Neuron (in vitro differentiated cells): Measurements from ENCODE around the gene ASIC1.

Experiments
- H2AFZ ChIP-seq: one replicate; pipeline ENCODE4 v1.6.1; 2013; ENCODE audit warnings: low read depth, mild to moderate bottlenecking, inconsistent platforms, low read length, moderate library complexity
- H3K27me3 ChIP-seq: one replicate; pipeline ENCODE4 v1.6.1; 2013; ENCODE audit warnings: low read length; ENCODE audit not compliant: insufficient read depth
- H3K36me3 ChIP-seq: one replicate; pipeline ENCODE4 v1.6.1; 2013; ENCODE audit warnings: low read length; ENCODE audit not compliant: insufficient read depth
- H3K4me1 ChIP-seq: one replicate; pipeline ENCODE4 v1.6.1; 2013; ENCODE audit warnings: low read length; ENCODE audit not compliant: insufficient read depth
- H3K4me3 ChIP-seq: 2 replicates; pipeline ENCODE4 v1.5.1; 2013; ENCODE audit warnings: mild to moderate bottlenecking, low read length, moderate library complexity
- H3K9me3 ChIP-seq: one replicate; pipeline ENCODE4 v1.6.1; 2013; ENCODE audit warnings: low read length

The ASIC1 gene

GRCh38 chr12:50058743-50059312, 1.4 kb downstream of the ASIC1 start:
- Histone ChIP-seq H3K4me1 (peaks cover 11% of the 10 kb centered on the region), H2AFZ (no peak overlapping the region), H3K4me3 (no peak overlapping the region), H3K9me3 (no peaks in the 10 kb centered on the region), H3K36me3 (peaks cover 6% of the 10 kb centered on the region), H3K27me3 (peaks cover 1% of the 10 kb centered on the region)

DNA sequence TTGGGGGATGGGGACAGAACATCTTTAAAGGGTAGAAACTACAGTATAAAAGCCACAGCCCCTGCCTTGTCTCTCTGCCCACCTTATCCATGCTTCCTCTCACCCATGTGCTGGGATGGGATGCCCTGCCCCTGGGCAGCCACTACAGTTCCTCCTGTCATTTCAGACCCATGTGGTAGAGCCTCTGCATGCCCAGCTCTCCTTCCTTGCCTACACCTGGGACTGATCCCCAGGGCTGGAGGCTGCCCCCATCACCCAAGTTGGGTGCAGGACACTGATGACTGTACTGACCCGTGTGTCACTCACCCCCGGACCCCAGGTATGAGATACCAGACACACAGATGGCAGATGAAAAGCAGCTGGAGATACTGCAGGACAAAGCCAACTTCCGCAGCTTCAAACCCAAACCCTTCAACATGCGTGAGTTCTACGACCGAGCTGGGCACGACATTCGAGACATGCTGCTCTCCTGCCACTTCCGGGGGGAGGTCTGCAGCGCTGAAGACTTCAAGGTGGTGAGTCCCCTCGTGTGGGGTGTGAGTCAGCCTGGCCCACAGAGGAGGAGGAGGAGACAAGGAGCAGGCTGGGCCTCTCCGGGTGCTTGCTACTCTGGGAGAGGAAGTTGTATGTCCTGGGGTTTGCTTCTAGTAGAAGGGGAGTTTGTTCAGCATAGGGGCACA, 2.2 kb downstream of the ASIC1 start:
- Histone ChIP-seq H2AFZ (no peak overlapping the region), H3K36me3 (peaks cover 6% of the 10 kb centered on the region), H3K4me3 (no peak overlapping the region), H3K4me1 (peaks cover 11% of the 10 kb centered on the region), H3K9me3 (no peaks in the 10 kb centered on the region), H3K27me3 (no peaks in the 10 kb centered on the region)

DNA sequence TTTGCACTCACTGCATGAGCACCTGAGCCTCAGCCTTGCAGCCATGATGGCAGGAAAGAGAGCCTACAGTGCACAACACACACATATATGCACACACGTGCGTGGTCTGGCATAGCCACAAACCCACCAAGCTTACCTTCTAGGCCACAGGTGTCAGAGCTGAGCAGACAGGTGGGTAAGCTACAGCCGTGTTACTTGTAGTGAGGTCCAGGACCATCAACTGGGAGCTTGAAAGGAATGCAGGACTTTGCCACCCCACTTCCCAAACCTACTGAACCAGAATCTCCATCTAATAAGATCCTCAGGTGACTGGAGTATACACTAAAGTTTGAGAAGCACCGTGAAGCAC, 2.7 kb downstream of the ASIC1 start:
- H3K4me3 ChIP-seq, result no peak overlapping the region
- H3K36me3 ChIP-seq, result peaks cover 6% of the 10 kb centered on the region
- no peaks in the 10 kb centered on the region for H3K27me3 ChIP-seq
- peaks cover 11% of the 10 kb centered on the region for H3K4me1 ChIP-seq
- H3K9me3 ChIP-seq, result no peaks in the 10 kb centered on the region
- H2AFZ ChIP-seq, result no peak overlapping the region

DNA sequence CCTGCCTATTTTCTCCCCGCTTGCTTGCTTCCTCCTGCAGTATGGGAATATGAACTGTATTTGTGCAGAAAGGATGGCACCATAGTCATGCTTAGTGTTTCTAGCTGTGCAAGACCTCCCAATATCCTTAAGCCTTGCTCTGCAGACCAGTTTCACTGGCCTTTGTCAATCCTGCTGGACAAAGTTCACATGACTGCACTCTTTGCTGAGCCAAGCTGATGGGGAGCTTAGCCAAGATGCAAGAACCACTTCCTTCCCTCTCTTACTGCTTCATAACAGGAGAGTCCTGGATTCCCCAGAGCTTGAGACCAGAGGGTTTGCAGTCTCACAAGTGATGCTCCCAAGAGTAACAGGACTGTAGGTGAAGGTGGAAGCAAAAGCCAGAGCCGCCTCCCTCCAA, 3.8 kb downstream of the ASIC1 start:
- Histone ChIP-seq H3K9me3 (no peaks in the 10 kb centered on the region), H3K27me3 (no peaks in the 10 kb centered on the region)

DNA sequence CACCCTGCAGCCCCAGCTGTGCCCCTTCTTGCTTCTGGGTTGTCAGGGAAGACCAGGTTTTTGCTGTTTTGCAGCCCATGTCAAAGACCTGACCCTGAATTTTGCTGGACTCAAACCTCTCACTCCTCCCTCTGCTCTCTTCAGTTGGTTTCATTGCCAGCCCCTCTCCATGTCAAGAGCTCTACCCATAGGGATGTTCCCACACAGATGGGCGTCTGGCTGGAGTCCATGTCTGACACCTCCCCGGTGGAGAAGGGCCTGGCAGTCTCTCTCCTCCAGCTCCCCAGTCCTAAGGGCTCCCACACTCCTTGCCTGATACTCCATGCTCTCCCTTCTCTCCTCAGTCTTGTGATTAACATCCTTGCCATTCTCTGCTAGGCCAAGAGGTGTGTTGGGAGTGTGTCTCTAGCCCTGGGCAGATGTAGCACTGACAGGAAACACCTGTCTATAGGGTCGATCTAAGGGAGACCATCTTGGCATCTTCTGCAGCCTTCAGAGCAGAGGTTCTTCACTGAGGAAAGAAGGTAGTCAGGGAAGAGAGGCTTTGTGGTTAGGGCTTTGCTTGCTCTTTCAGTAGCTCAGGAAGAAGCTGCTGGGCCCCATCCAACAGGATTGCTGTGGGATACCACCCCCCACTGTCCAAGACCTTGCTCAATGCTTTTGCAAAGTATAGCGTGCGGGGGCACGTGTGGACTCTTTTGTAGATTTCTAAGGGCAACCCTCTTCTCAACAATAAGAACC, 4.7 kb downstream of the ASIC1 start:
- Histone ChIP-seq H3K36me3 (peaks cover 6% of the 10 kb centered on the region), H3K9me3 (no peaks in the 10 kb centered on the region), H3K27me3 (no peaks in the 10 kb centered on the region), H3K4me3 (no peak overlapping the region), H2AFZ (no peak overlapping the region), H3K4me1 (peaks cover 12% of the 10 kb centered on the region)

More for the DNA sequence above, 3.8 kb downstream of the ASIC1 start:
- no peak overlapping the region for H2AFZ ChIP-seq
- peaks cover 11% of the 10 kb centered on the region for H3K4me1 ChIP-seq
- H3K36me3 ChIP-seq, result peaks cover 6% of the 10 kb centered on the region
- no peak overlapping the region for H3K4me3 ChIP-seq

GRCh38 chr12:50062728-50063460, 5.5 kb downstream of the ASIC1 start:
- no peak overlapping the region for H3K4me3 ChIP-seq
- peaks cover 11% of the 10 kb centered on the region for H3K4me1 ChIP-seq
- no peaks in the 10 kb centered on the region for H3K9me3 ChIP-seq
- H3K27me3 ChIP-seq, result no peaks in the 10 kb centered on the region
- no peak overlapping the region for H2AFZ ChIP-seq
- H3K36me3 ChIP-seq, result peaks cover 6% of the 10 kb centered on the region

DNA sequence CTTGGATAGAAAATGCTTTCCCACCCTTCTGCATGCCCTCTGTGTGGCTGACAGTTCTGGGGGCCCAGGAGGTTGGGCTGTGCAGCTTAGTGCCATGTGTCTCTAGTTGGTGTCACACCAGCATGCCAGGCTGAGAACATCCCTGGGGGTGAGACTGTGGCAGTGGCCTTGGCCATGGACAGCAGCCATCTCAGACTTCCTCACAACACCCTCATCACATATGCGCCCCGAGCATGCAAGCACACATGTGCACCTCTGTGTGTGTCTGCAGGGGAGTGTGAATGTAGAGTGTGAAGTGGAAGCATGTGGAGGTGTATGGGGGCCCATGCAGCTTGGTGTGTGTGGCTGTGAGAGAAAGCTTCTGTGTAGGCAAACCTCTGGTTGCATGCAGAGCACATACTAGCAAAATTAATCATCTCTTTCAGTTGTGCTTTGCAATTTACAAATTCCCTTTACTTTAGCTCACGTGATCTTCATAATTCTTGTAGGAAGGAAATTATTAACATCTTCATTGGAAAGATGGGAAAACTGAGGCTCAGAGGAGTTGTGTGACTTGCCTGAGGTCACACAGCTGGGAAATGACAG, 8.4 kb downstream of the ASIC1 start:
- H3K4me3 ChIP-seq, result no peak overlapping the region
- no peak overlapping the region for H2AFZ ChIP-seq
- H3K4me1 ChIP-seq, result peaks cover 8% of the 10 kb centered on the region
- H3K27me3 ChIP-seq, result no peaks in the 10 kb centered on the region
- H3K36me3 ChIP-seq, result no peaks in the 10 kb centered on the region
- H3K9me3 ChIP-seq, result no peaks in the 10 kb centered on the region

DNA sequence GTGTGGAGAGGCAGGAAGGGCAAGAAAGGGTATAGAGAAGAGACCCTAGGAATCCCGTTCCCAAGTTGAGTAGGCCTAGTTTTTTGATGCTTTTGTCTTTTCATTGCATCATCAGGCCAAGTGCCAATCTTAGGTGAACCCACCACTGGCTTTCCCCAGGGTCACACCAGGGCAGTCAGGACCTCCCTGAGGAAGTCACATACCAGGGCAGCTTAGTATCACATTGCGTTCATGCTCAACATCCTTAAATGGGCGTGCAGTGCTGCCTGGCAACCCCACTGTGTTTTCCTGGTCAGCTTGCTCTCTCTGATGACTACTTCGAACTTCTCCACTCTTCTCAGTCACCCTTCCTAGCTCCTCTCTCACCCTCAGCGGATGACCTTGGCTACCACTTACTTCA, 9.0 kb downstream of the ASIC1 start:
- no peak overlapping the region for H3K4me3 ChIP-seq
- no peaks in the 10 kb centered on the region for H3K36me3 ChIP-seq
- H3K27me3 ChIP-seq, result no peaks in the 10 kb centered on the region
- H2AFZ ChIP-seq, result no peak overlapping the region
- no peaks in the 10 kb centered on the region for H3K9me3 ChIP-seq
- peaks cover 8% of the 10 kb centered on the region for H3K4me1 ChIP-seq

DNA sequence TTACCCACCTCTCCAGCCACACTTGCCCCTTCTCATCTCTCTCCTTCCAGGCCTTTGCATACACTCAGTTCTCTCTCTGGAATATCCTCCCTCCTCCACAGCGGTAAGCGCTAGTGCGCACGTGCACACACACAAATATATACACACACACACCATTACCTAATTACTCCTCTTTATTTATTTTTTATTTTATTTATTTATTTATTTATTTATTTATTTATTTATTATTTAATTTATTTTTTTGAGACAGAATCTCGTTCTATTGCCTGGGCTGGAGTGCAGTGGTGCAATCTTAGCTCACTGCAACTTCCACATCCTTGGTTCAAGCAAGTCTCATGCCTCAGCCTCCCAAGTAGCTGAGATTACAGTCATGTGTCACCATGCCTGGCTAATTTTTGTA, 11.7 kb downstream of the ASIC1 start:
- Histone ChIP-seq H3K36me3 (no peaks in the 10 kb centered on the region), H3K27me3 (no peaks in the 10 kb centered on the region), H3K4me3 (no peak overlapping the region), H2AFZ (no peak overlapping the region), H3K4me1 (peaks cover 17% of the 10 kb centered on the region), H3K9me3 (no peaks in the 10 kb centered on the region)

- Histone ChIP-seq H3K4me3 (no peak overlapping the region), H3K36me3 (no peaks in the 10 kb centered on the region), H3K4me1 (peaks cover 17% of the 10 kb centered on the region), H3K9me3 (no peaks in the 10 kb centered on the region), H2AFZ (no peak overlapping the region), H3K27me3 (no peaks in the 10 kb centered on the region)
These were observed 12.1 kb downstream of the ASIC1 start for GRCh38 chr12:50069539-50069938.

- Histone ChIP-seq H3K36me3 (no peaks in the 10 kb centered on the region), H3K4me1 (peaks cover 19% of the 10 kb centered on the region), H3K27me3 (no peaks in the 10 kb centered on the region), H3K9me3 (no peaks in the 10 kb centered on the region), H2AFZ (no peak overlapping the region), H3K4me3 (no peak overlapping the region)
These were observed 13.1 kb downstream of the ASIC1 start for GRCh38 chr12:50070314-50071060.

DNA sequence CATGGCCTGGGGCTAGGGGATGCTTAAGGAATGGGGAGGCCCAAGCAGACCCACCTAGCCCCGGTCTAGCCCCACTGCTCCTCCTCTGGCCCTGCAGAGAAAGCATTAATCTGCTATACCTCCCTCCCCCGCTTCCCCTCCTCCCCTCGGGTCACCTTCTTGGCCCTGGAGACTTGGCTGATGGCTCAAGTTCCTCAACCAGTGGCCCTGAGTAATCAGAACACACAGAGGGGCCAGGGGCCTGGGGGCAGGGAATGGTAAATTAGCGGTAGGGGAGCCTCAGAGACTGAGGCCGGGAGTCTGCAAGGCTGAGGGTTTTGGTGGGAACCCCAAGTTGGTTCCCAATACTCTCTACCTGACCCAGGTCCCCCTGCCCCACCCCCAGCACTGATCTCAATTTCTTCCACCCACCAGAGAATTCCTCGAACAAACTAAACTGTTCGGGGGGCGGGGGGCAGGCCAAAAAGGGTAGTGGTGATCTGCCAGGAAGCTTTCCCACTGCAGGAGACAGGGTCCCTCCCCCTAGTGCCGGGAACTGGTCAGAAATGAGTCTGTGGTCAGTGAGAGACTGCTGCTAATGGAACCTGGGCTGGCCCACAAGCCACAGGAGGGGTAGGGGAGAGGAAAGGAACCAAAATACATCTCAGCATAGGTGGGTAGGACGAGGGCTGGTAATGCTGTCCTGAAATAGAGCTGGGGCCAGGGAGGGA, 15.0 kb downstream of the ASIC1 start:
- H3K36me3 ChIP-seq, result no peaks in the 10 kb centered on the region
- no peak overlapping the region for H3K4me3 ChIP-seq
- no peaks in the 10 kb centered on the region for H3K9me3 ChIP-seq
- peaks cover 13% of the 10 kb centered on the region for H3K4me1 ChIP-seq
- H2AFZ ChIP-seq, result no peak overlapping the region
- H3K27me3 ChIP-seq, result no peaks in the 10 kb centered on the region
